Lower lobe of right lung (tissue), 2 donors: ENCODE measurements around the gene DENND2D. TPM values are rescaled to one million over a fixed set of nuclear protein-coding genes. Genes with fewer than 3 reads are reported as not detected.

Experiments used
- ATAC-seq, 2 donors: fragments of 200-7000 bp; cut with Tn5 transposase; one replicate each; pipeline ENCODE4 v1.9.1; 2020 to 2022; ENCODE audit warnings: mild to moderate bottlenecking in 2 of 2, moderate library complexity in 2 of 2
- DNase-seq: peaks from one replicate; pipeline ENCODE4 v3.0.0-alpha.2; 2020
- H3K27ac ChIP-seq: fragments of 200-600 bp; one replicate; pipeline ENCODE4 v1.8.0; 2022
- H3K27me3 ChIP-seq: fragments of 200-600 bp; one replicate; pipeline ENCODE4 v1.8.0; 2022; ENCODE audit warnings: low read depth
- H3K36me3 ChIP-seq: fragments of 200-600 bp; one replicate; pipeline ENCODE4 v1.8.0; 2022; ENCODE audit warnings: mild to moderate bottlenecking
- H3K4me1 ChIP-seq: fragments of 200-600 bp; one replicate; pipeline ENCODE4 v1.8.0; 2022
- H3K4me3 ChIP-seq: fragments of 200-600 bp; one replicate; pipeline ENCODE4 v1.8.0; 2022; ENCODE audit warnings: mild to moderate bottlenecking
- H3K9me3 ChIP-seq: fragments of 200-600 bp; one replicate; pipeline ENCODE4 v1.8.0; 2022
- CTCF ChIP-seq: fragments of 200-600 bp; IDR thresholded peaks from one replicate; pipeline ENCODE4 v1.8.0; 2022; ENCODE audit warnings: antibody characterized with exemption, mild to moderate bottlenecking
- intact Hi-C: fragments of 100-400 bp; cut with DNase I; formaldehyde crosslinking; loops from one replicate; pipeline ENCODE4 v1.11.0; 2022
- total RNA-seq: library from RNA; stranded (reverse); fragmentation: NEBNext Ultra II Directional; extraction: Animal tissue kit (Norgen Biotek cat#: 25700); gene quantifications from one replicate; pipeline ENCODE4 v1.2.1, GENCODE V29; 2021
- donor health status: DM: no; HTN: yes; CAD: no; lungs with severe emphysema.

DENND2D gene
- total RNA-seq, 1 donor from 2014 or later = 113 TPM

- H3K27ac ChIP-seq = no peak overlapping the region
- DNase-seq (no peak), ATAC-seq (no peak)
- H3K27me3 ChIP-seq = no peaks in the 10 kb centered on the region
- TF ChIP-seq CTCF = no peak
- H3K4me3 ChIP-seq = no peak overlapping the region
- peaks cover 15% of the 10 kb centered on the region for H3K4me1 ChIP-seq
- H3K36me3 ChIP-seq = peaks cover 69% of the 10 kb centered on the region
- no peaks in the 10 kb centered on the region for H3K9me3 ChIP-seq
- intact Hi-C loops = no loop called here
These were observed 52.0 kb downstream of the DENND2D start for GRCh38 chr1:111148376-111148881.

GRCh38 chr1:111147948-111148347 is 52.5 kb downstream of the DENND2D start:
- Histone ChIP-seq H3K27ac (no peak overlapping the region), H3K4me3 (no peak overlapping the region), H3K36me3 (peaks cover 64% of the 10 kb centered on the region), H3K27me3 (no peaks in the 10 kb centered on the region), H3K9me3 (no peaks in the 10 kb centered on the region), H3K4me1 (peaks cover 19% of the 10 kb centered on the region)
- TF ChIP-seq CTCF = no peak
- ATAC-seq = no peak
- DNase-seq = no peak
- intact Hi-C loops = no loop called here

- Histone ChIP-seq H3K27ac (no peak overlapping the region), H3K36me3 (peaks cover 47% of the 10 kb centered on the region), H3K27me3 (no peaks in the 10 kb centered on the region), H3K4me3 (no peak overlapping the region), H3K4me1 (peaks cover 37% of the 10 kb centered on the region), H3K9me3 (no peaks in the 10 kb centered on the region)
- ATAC-seq = no peak
- TF ChIP-seq CTCF = no peak
- intact Hi-C loops = no loop called here
- DNase-seq = no peak
These were observed 54.3 kb downstream of the DENND2D start for GRCh38 chr1:111145963-111146768.

- Histone ChIP-seq H3K27ac (no peak overlapping the region), H3K4me1 (peaks cover 40% of the 10 kb centered on the region), H3K36me3 (peaks cover 41% of the 10 kb centered on the region), H3K9me3 (no peaks in the 10 kb centered on the region), H3K4me3 (no peak overlapping the region), H3K27me3 (no peaks in the 10 kb centered on the region)
- TF ChIP-seq CTCF = no peak
- no peak for DNase-seq
- ATAC-seq = no peak
- intact Hi-C loops = no loop called here
These were observed 54.9 kb downstream of the DENND2D start for GRCh38 chr1:111145542-111145941.

GRCh38 chr1:111142356-111142975 is 58.0 kb downstream of the DENND2D start:
- peak in 1 of 2 donors; percentile 18 for ATAC-seq
- TF ChIP-seq CTCF = no peak
- H3K27ac ChIP-seq = no peak overlapping the region
- no peaks in the 10 kb centered on the region for H3K27me3 ChIP-seq
- H3K9me3 ChIP-seq = no peaks in the 10 kb centered on the region
- peaks cover 15% of the 10 kb centered on the region for H3K36me3 ChIP-seq
- DNase-seq = no peak
- peak overlapping the region; percentile 79 for H3K4me3 ChIP-seq
- intact Hi-C loops = no loop called here
- peaks cover 55% of the 10 kb centered on the region for H3K4me1 ChIP-seq
